GM23338 (cell line): ENCODE data around the gene COL4A1.

Experiments used
- EZH2 ChIP-seq: fragments of 200-600 bp; sonication (generic); IDR thresholded peaks from one replicate; pipeline ENCODE4 v1.8.0; 2017; ENCODE audit warnings: antibody characterized with exemption, mild to moderate bottlenecking, low read depth; ENCODE audit not compliant: unreplicated experiment
- POLR2AphosphoS5 ChIP-seq: IDR thresholded peaks from 2 replicates; pipeline ENCODE4 v1.6.1; 2016; ENCODE audit warnings: antibody characterized with exemption, low read depth
- REST ChIP-seq: IDR thresholded peaks from one replicate; pipeline ENCODE4 v1.6.1; 2018; ENCODE audit warnings: antibody characterized with exemption; ENCODE audit not compliant: unreplicated experiment
- TF ChIP-seq, protein P1 (sequence below), 2 experiments: fragments of 200-600 bp in 1 of 2; sonication (generic) in 1 of 2; conservative IDR thresholded peaks; 2 replicates each; pipeline versions ENCODE4 v1.5.1 to v1.6.1; 2016 to 2017; ENCODE audit warnings: antibody characterized with exemption in 2 of 2, low read depth in 2 of 2, mild to moderate bottlenecking in 2 of 2, moderate library complexity in 1 of 2

DNA sequence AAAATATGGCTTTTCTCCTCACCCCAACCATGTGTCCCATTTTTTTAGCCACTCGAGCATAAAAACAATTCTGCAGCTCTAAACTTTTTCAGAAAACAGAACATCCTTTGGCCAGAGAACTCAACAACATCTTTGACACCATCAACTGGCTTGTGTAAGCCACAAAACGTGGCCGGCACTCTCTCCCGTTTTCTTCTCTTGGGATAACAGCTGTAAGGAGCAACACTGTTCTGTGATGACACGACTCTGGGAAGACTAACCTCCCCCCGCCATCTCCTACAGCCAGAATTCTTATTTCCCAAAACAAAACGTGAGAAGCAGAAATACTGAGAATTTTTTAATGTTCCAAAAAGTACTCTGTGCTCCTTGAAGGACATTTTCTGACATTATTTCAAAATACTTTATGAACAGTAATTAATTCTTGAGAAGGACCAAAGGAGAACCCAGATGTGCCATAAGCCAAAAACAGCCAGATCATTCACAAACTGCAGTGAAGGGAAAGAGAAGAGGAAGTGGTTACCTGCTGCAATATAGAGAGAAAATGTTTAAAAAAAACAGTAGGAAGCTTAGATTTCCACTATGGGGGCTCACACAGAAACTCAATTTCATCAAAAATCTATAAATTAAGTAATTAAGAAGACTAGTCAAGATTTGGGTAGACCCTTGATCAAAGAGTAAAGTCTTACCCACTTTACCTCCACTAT, 25.8 kb downstream of the COL4A1 start:
- TF ChIP-seq, protein P1, sequence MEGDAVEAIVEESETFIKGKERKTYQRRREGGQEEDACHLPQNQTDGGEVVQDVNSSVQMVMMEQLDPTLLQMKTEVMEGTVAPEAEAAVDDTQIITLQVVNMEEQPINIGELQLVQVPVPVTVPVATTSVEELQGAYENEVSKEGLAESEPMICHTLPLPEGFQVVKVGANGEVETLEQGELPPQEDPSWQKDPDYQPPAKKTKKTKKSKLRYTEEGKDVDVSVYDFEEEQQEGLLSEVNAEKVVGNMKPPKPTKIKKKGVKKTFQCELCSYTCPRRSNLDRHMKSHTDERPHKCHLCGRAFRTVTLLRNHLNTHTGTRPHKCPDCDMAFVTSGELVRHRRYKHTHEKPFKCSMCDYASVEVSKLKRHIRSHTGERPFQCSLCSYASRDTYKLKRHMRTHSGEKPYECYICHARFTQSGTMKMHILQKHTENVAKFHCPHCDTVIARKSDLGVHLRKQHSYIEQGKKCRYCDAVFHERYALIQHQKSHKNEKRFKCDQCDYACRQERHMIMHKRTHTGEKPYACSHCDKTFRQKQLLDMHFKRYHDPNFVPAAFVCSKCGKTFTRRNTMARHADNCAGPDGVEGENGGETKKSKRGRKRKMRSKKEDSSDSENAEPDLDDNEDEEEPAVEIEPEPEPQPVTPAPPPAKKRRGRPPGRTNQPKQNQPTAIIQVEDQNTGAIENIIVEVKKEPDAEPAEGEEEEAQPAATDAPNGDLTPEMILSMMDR (conservative IDR thresholded peaks at IDR 0.05; ENCODE audit: low read depth in 2 of 2), result no peak
- TF ChIP-seq POLR2AphosphoS5 (no peak), REST (no peak), EZH2 (no peak)
